Measurements from ENCODE around the gene VIPR1. TPM values are rescaled to one million over a fixed set of nuclear protein-coding genes. Genes with fewer than 3 reads are reported as not detected.
"Not testable (repeated sequence)": the region's sequence is repeated elsewhere in the genome, so short reads cannot be mapped to it uniquely, and the experiment has no call there.

VIPR1 gene
- total RNA-seq, 1 donor from 2014 or later: 2.4 TPM

GRCh38 chr3:42531470-42531869 lies 29.0 kb downstream of the VIPR1 start:
- DNase-seq (ENCODE audit: low spot score): no peak

DNA sequence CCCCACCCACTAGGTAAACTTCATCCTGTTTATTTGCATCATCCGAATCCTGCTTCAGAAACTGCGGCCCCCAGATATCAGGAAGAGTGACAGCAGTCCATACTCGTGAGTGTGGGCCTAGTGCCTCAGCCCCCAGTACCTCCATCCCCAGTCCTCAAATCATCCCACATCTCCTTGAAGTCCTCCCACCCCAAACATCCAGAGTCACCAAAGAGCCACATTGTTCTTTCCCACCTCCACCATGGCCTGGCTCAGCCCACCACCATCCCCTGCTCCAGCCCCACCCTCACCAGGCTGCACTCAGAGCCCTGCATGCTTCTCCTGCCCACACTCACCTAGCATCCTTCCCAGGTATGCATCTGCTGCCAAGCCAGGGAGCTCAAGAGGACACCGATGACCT lies 29.8 kb downstream of the VIPR1 start:
- no peak for DNase-seq (ENCODE audit: low spot score)

DNA sequence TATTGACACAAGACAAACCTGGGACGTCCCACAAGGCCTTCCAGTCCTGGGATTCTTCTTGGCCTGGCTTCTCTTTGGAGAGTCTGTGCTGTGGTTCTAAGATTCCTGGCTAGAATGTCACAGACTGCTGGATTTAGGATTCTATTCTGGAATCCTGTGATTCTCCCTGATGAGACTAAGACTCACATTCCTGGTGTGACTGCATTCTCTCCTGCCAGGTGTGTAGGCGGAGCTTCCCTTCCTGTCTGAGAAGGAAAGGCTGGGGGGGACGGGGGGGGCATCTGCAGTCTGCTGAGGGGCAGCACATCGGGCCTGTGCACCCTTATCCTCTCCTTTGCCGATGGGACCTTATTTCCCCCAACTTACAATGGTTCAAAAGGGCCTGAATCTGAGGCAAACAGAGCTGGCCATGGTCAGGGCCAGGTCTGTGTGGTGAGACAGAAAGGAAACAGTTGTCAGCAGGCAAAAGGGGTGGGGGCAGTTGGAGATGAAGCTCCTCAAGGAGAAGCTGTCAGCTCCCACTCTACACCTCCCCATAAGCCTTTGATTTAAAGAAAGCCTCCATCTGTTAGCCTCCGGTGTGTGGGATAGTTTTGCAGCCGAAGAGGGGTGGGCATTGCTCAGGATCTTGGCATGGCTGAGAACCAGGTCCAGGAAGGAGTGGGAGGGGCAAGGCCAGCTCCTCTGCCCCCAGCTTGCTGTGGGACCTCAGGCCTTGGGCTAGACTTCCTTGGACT lies 30.9 kb downstream of the VIPR1 start:
- DNase-seq (ENCODE audit: low spot score): no peak

DNA sequence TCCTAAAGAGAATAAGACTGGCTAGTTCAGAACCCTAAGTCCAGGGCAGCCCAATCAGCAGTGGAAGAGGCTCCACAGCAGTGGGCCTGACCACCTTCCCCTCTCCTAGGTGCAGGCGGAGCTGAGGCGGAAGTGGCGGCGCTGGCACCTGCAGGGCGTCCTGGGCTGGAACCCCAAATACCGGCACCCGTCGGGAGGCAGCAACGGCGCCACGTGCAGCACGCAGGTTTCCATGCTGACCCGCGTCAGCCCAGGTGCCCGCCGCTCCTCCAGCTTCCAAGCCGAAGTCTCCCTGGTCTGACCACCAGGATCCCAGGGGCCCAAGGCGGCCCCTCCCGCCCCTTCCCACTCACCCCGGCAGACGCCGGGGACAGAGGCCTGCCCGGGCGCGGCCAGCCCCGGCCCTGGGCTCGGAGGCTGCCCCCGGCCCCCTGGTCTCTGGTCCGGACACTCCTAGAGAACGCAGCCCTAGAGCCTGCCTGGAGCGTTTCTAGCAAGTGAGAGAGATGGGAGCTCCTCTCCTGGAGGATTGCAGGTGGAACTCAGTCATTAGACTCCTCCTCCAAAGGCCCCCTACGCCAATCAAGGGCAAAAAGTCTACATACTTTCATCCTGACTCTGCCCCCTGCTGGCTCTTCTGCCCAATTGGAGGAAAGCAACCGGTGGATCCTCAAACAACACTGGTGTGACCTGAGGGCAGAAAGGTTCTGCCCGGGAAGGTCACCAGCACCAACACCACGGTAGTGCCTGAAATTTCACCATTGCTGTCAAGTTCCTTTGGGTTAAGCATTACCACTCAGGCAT lies 33.7 kb downstream of the VIPR1 start:
- no peak for DNase-seq (ENCODE audit: low spot score)

GRCh38 chr3:42537350-42537749 lies 34.9 kb downstream of the VIPR1 start:
- DNase-seq (ENCODE audit: low spot score): no peak

DNA sequence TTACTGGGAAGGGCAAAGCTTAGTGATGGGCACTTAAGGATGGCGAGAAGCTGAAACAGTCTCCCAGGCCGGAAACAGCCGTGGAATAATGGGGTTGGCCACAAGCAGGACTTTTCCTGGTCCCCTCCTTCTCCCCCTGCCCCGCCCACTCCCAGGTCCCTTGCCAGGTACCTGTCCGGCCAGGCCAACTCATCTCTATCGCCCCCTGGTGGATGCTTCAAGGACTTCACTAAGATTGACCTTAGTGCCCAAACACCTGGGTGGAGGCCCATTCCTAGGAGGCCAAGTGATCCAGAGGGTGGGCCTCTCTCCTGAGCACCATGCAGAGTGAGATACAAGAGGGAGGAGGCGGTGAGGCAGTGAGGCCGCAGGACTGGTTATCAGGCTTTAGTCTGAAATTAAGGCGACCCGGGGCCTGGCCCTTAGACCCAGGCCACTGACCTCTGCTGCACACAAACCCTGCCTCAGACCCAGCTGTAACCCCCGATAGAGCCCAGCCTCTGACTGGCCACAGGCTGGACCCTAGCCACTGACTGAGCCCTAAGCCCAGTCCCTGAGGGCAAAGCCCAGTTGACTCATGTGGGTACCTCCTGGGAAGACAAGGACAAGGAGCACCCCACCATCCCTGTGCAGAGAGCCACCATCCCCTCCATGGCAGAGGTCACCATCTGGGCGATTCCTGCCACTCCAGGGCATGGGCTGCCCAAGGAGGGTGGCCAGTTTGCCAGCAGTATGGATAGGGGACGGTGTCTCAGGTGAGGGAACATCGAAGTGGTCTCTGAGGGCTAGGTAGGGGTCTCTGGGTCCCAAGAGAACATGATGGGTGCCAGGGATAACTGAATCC lies 37.6 kb downstream of the VIPR1 start:
- no peak for DNase-seq (ENCODE audit: low spot score)

DNA sequence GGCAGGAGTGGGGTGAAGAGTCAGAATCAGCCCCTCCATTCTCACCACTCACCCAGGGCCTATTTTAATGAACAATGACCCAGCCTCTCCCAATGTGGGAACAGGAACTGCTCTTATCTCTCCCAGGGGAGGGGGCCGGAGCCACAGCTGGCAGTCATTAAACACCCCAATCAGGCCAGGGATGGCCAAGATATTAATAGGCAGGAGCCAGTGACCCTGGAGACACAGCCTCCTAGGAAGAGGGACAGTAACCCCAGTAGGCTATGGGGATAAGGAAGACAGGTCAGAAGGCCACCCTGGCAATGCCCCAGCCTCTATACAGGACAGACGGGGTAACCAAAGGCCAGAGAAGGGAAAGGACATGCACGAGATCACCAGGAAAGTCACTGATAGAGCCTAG lies 38.6 kb downstream of the VIPR1 start:
- DNase-seq (ENCODE audit: low spot score): no peak

- peak; percentile 68 for DNase-seq (ENCODE audit: low spot score)
Measured at GRCh38 chr3:42544492-42545283, 42.2 kb downstream of the VIPR1 start.

DNA sequence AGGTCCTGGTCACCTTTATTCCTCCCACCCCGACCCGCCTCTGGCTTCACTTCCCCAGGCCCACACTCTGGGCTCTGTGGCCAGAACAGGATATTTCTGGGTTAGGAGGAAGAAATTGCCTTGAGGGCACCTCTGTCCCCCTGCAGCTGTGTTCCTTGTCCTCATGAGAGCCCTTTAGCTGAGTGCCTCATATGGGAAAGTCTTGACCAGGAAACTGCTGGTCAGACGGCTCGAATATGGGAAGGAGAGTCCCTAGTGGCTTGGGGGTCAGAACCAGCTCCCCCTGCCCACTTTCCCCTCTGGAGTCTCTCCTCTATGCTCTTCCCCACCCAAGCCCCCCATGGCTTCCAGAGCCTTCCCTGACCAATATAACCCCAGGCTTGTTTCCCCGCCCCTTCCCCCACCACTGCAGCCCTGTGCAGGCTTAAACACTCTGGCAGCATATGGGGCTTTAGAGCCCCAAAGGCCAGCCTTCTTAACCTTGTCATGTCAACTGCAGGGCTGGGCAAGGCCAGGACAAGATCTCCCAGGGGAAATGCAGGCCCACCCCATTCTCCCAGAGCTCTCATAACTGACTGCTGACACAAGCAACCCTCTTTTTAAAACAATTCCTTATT lies 42.9 kb downstream of the VIPR1 start:
- DNase-seq (ENCODE audit: low spot score): peak; percentile 53

DNA sequence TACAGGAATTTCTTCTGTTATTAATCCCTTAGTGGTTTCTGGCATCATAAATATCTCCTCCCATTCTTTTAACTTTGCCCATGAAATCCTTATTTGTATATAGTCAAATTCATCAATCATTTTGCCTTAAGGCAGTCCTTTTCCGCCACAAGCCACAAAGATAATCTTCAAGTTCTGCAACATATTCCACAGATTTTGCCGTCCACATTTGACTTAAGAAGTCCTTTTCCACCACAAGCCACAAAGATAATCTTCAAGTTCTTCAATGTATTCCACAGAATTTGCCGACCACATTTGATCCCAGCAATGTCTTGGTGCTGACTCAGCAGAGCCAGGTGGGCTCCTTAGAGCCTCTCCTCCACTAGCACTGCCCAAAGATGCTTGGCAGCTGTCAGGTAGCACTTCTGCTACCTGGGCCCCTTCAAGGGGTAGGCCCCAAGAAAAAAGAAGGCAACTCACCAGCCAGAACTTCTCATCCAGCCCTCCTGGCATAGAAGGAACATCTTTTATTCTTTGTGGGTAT lies 44.3 kb downstream of the VIPR1 start:
- peak; percentile 11 for DNase-seq (ENCODE audit: low spot score)

DNA sequence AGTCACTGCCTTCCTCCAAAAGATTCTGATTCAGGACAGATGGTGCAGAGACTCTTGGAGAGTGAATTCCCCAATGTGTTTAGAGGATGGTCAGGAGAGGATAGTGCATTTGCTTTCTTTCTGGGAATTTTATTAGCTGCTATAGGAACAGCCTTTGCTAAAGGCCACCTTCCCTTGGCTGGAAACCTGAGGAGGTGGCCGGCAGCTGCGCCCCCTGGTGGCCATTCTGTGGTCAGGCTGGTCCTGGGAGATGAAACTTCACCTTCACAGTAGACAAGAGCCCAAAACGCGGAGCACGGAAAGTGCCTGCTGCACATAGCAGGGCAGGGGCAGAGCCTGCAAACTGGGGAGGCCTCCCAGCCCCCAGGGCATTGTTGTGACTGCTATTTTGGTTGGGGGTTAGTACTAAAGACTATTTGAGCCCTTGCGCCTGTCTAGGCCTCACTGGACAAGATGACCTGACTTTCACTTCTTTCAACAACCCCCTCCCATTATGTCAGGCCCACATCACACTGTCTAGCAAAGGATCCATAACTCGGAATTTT lies 45.0 kb downstream of the VIPR1 start:
- peak; percentile 90 for DNase-seq (ENCODE audit: low spot score)

DNA sequence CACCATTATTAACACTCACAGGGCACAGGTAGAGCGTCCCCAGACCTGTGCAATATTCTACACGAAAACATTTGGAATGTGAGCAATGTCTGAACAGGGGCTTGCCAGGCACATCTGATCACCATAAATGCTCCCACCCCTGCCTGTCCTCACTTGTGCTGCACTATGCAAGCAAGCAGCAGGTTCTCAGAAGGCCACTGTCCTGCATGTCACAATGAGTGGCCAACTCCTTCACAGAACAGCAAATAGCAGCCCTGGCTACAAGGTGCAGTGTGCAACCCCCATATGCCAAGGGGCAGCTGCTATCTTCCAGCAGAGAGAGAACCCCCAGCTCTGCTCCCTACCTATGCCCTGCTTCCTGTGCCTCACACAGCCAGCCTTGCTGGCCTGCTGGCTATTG lies 46.7 kb downstream of the VIPR1 start:
- no peak for DNase-seq (ENCODE audit: low spot score)

DNA sequence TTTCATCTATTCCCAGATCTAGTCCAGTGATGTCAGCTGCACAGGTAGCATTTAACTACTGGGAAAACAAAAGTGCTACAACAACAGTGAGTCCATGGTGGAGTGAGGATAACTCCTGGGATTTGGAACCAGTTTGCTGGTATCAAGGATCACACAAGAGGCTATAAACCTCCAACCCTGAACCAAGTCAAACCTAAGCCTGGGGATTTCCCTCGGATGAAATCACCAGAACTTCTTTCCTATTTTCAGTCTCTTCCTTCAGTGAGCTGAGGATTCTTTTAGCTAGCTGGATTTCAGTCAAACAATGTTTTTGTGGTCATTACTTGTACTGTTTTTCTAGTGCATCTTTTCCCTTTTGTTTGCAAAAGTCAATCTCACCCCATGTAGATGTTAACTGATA lies 47.8 kb downstream of the VIPR1 start:
- DNase-seq (ENCODE audit: low spot score): no peak

DNA sequence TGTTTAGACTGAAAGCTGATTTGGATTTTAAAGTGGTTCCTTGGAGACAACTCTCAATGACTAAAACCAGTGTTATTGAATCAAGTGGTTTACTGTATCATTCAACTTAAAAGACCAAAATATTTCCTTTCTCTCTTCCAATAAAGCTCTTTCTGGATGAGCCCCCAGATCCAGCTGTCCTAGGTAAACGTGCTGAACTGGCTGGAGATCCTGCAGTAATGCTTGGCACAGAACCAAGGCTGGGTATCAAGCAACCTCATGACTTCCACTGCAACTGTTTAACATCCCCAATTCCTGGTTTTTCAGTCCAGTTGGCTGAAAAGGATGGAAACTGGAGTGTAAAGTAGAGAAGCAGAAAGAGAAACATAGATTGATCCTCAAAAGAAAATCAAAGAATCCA lies 50.4 kb downstream of the VIPR1 start:
- DNase-seq (ENCODE audit: low spot score): no peak

DNA sequence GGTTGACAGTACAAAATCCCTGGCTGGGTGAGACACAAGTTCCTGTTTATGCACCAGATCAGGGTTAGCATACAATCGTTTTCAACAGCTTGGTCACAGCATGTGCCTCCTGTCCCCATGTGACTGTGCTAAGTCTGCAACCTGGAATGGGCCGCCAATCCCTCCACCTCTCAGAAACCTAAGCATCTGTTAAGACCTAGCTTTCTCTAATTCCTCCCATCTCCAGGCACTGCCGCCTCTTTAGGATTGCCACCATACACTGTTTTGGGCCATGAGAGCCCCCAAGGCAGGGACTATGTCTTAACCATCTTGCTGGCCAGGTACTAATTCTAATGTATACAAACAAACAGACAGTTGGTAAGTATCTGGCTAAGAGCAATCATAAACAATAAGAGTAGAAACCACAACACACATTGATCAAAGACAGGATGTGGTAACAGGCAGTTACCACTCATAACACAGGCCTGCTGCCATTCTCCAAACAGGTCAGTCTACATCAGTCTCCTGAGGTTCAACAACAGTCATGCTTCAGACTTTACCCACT lies 53.7 kb downstream of the VIPR1 start:
- no peak for DNase-seq (ENCODE audit: low spot score)

DNA sequence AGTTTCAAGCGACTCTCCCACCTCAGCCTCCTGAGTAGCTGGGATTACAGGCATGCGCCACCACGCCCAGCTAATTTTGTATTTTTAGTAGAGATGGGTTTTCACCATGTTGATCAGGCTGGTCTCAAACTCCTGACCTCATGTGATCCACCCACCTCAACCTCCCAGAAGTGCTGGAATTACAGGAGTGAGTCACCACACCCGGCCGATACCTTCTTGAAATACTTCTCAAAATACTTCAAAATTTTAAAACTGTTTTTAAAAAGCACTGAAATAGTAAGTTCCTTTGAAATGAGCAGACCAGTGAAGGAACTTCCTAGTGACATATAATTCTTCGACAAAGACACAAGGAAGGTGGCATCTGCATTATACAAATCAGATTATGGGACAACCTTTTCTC lies 54.4 kb downstream of the VIPR1 start:
- DNase-seq (ENCODE audit: low spot score): not testable (repeated sequence)

DNA sequence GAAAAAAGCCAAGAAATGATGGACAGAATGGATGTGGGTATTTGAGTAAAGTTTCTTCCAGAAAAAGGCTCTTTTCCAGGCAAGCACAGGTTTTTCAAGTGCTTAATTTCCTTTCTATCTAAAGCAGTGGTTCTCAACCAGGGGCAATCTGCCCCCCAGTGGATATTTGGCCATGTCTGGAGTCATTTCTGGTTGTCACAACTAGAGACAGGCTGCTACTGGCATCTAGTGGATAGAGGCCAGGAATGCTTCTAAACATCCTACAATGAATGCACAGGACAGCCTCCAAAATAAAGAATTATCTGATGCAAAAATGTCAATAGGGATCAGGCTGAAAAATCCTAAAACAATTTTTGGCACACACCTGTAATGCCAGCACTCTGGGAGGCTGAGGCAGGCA lies 55.4 kb downstream of the VIPR1 start:
- no peak for DNase-seq (ENCODE audit: low spot score)

DNA sequence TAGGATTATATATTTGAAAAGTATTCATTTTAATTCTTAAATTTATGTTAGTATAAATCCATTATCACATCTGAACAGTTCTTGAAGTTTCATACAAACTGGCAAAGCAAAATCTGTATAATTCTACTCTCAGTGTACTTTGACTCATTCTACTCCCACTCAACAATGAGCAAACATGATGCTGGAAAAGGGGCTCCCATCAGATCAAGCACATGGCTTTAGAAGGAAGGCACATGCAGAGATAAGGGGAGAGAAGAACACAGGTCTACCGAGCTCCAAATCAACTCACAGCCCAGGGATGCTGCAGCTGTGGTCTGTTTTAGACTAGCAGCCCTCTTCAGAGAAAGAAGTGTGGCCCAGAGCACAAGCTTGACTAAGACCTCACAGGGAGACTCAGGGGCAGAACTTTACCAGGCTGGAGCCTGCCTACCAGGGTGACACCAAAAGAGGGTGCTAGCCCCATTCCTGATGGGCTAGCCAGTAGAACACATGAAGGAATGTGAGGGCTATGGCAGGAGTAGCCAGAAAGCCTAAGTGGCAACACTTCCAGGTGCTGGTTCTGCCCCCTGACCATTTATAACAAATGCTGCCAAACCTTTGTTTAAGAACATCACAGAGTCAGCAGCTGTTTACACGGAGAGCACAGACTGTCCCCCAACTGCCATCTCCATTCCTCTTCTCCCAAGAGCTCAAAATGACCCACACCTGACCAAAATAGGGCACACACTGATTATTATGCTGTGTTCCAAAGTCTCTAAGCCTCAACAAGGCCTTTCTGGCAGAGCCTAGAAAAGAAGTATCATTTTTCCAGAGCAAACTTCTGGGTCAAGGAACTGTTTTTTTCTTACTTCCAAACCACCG lies 59.8 kb downstream of the VIPR1 start:
- no peak for DNase-seq (ENCODE audit: low spot score)
